ENCODE data around the gene ASCL4.
"Not testable (repeated sequence)": the region's sequence is repeated elsewhere in the genome, so short reads cannot be mapped to it uniquely, and the experiment has no call there.

ASCL4 gene, protein sequence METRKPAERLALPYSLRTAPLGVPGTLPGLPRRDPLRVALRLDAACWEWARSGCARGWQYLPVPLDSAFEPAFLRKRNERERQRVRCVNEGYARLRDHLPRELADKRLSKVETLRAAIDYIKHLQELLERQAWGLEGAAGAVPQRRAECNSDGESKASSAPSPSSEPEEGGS

DNA sequence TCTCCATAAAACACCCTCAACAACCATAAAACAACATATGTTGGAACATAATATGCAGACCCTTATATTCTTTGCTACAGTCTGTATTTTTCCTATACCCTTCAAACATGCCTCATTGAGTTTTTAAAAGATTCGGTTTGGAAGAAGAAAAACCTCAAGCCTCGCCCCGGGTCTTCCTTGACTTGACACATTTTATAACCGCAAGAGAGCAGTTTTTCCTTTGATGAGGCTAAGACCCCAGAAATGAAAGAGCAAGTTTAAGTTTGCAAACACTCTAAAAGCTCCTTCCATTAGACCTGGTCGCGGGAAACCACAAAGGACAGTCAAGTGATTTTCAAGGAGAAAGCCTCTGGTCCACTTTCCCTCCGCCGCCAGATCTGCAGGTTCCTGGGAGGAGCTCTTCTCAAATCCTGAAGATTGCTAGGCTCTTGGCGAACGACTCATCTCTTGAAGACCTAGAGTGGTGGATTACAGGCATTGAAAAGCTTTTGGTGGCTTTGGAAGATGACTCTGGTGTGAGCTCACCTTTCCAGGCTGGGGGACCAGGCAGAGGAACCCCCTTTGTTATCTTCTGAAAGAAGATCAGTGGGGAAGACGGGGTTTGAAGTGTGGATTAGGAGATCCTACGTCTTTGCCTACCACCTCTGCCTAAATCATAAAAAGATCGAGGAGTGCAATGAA, at the start of gene ASCL4:
Gene ASCL4, plus strand, starts transcription at position 356 of the 681 bp plus-strand sequence. CDS start 515 bp downstream, outside the sequence.
- DNase-seq: no peak

DNA sequence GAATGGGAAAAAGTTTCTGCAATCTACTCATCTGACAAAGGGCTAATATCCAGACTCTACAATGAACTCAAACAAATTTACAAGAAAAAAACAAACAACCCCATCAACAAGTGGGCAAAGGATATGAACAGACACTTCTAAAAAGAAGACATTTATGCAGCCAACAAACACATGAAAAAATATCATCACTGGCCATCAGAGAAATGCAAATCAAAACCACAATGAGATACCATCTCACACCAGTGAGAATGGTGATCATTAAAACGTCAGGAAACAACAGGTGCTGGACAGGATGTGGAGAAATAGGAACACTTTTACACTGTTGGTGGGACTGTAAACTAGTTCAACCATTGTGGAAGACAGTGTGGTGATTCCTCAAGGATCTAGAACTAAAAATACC, 47.2 kb upstream of the ASCL4 start:
- not testable (repeated sequence) for DNase-seq

DNA sequence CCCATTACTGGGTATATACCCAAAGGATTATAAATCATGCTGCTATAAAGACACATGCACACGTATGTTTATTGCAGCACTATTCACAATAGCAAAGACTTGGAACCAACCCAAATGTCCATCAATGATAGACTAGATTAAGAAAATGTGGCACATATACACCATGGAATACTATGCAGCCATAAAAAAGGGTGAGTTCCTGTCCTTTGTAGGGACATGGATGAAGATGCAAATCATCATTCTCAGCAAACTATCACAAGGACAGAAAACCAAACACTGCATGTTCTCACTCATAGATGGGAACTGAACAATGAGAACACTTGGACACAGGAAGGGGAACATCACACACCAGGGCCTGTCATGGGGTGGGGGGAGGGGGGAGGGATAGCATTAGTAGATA, 46.8 kb upstream of the ASCL4 start:
- not testable (repeated sequence) for DNase-seq

GRCh38 chr12:107730618-107731341, 43.7 kb upstream of the ASCL4 start:
- no peak for DNase-seq

DNA sequence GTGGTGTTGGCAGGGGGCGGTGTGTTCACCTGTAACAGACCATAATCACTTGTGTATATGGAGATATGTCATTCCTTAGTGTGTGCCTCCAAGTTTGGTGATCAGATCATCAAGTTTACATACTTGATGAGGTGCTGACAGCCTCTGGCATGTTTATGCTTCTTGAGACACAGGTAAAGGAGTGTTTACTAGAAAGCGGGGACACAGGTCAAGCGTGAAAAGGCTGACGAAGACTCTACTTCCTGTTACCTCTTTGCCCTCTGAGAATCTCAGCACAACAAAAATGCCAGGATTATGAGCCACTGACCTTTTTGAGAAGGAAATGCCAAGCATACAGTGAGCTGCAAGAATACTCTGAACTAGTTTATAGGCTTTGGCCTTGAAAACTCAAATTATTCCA, 43.1 kb upstream of the ASCL4 start:
- DNase-seq: no peak

DNA sequence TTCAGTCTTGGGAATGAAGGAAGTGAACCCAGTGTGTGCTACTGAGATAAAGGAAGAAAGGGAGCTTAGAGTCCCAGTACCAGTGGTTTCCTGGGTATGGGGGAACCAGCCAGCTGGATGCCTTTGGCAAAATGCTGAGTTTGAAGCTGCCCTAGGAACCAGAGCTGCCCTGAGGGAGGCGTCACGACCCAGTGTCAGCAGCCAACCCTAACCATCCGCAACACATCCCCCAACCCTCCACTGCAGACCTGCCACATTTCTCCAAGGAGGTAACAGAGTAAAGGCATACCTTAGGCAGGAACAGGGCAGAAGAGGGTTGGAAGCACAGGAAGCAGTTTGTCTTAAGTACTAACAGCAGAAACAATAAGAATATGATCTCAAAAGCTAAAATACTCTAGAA, 42.1 kb upstream of the ASCL4 start:
- DNase-seq: no peak

GRCh38 chr12:107734139-107734538, 40.4 kb upstream of the ASCL4 start:
- DNase-seq: no peak

- DNase-seq: no peak
Measured at GRCh38 chr12:107735763-107736162, 38.7 kb upstream of the ASCL4 start.

DNA sequence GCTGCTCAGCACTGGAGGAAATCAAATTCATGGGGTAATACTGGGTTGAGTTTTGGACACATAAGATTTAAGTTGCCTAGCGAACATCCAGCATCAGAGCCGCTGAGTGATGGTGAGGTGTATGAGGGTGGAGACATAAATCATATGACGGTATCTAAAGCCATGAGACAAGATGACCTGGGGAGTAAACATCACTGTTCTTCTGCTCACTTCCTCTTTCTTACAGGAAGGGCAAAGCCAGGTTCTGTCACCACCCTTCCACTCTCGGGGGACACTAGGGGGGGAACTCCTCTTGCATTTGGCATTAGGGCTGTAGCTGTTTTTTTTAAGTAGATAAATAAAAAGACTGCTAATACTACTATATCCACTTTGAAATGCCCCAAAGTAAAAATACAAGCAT, 37.6 kb upstream of the ASCL4 start:
- no peak for DNase-seq

DNA sequence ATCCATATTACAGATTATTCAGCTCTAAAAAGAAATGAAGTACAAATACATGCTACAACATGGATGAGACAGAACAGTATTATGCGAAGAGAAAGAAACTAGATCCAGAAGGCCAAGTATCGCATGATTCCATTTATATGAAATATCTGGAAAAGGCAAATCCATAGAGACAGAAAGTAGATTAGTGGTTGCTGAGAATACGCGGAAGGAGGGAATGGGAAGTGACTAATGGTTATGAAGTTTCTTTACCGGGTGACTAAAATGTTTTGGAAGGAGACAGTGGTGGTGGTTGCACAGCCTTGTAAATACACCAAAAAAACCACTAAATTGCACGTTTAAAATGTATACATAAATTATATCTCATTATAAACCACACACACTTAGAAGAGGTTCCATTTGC, 26.0 kb upstream of the ASCL4 start:
- peak; percentile 87 for DNase-seq

DNA sequence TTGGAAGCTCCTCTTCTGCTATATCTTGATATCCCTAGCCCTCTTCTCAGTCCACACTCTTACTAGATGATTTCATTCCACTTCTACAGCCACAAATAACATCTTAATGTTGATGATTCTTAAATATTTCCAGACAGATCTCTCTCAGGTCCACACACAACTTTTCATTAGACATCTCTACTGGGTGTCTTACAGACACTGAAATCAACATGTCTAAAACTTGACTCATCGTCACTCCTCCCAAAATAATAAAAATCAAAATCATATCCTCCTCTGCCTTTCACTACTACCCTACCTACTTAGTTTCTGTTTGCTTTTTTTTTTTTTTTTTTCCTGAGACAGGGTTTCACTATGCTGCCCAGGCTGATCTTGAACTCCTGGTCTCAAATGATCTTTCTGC, 25.4 kb upstream of the ASCL4 start:
- DNase-seq: peak; percentile 74

- peak; percentile 87 for DNase-seq
Measured at GRCh38 chr12:107759410-107759809, 15.1 kb upstream of the ASCL4 start.

- DNase-seq: peak; percentile 7
Measured at GRCh38 chr12:107760207-107760808, 14.2 kb upstream of the ASCL4 start.

DNA sequence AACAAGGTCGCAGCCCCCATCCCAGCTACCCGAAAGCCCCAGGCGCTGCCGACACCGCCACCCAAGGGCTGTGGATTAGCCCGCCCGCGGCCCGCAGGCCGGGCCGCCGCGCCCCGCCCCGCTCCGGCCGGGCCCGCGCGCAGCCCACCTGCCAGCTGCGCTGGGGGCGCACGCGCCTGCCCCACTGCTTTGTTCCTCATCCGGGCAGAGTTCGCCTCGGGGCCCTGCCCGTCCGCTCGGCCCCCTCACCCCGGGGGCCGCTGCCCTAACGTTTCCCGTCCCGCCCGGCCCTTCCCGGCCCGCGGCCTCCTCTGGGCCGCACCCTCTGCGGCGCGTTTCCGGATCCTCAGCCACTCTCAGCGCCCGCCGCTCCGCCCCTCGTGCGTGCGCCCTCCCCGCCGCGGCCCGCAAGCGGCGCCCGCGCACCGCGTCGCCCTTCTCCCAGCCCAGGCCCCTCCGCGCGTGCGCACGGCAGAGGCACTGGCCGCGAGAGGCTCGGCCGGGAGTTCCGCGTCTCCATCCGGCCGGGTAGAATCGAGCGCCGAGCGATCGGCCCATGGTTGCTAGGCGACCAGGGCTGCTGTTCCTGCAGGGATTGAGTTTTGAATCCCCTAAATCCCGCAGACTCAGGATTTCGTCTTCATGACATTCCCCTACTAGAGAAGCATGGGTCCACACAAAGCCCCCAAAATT, 13.5 kb upstream of the ASCL4 start, which contains the start of gene PRDM4:
Gene PRDM4, minus strand, starts transcription at position 329 of the 693 bp plus-strand sequence. CDS start 622 bp downstream, outside the sequence.
- peak; percentile 95 for DNase-seq

- DNase-seq: no peak
Measured at GRCh38 chr12:107761502-107761904, 13.0 kb upstream of the ASCL4 start.

GRCh38 chr12:107762874-107763273, 11.6 kb upstream of the ASCL4 start:
- DNase-seq: no peak

DNA sequence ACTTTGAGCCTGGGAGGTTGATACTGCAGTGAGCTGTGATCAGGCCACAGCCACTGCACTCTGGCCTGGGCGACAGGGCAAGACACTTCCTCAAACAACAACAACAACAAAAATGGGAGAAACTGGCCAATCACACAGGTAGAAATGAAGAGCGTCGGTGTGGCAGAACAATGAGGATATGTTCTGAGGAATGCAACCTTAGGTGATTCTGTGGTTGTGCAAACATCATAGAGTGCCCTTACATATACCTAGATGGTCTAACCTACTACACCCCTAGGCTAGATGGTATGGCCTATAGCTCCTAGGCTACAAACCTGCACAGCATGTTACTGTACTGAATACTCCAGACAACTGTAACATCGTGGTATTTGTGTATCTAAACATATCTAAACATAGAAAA, 9.9 kb upstream of the ASCL4 start:
- DNase-seq: no peak

- DNase-seq: no peak
Measured at GRCh38 chr12:107765316-107765715, 9.2 kb upstream of the ASCL4 start.

DNA sequence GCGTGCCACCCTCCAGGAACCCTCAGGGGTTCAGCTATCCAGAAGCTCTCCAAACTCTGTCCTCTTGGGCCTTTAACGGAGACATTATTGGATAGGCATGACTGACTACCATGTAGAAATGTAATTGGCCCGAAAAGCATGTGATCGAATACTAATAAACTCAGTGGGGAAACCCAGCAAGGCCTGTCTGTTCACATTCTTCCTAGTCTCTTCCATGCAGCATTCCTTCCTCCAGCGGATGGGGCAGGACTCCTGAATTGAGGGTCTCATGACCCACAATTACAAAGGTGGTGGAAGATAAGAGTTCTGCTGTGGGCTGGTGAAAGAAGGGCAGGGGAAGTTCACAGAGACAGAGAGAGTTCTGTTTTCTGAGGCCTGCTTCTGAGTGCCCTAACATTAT, 7.0 kb upstream of the ASCL4 start:
- DNase-seq: no peak

GRCh38 chr12:107775093-107775721, 703 bp downstream of the ASCL4 start:
- no peak for DNase-seq

- no peak for DNase-seq
Measured at GRCh38 chr12:107776171-107776570, 1.7 kb downstream of the ASCL4 start.

GRCh38 chr12:107778383-107779025, 4.0 kb downstream of the ASCL4 start:
- no peak for DNase-seq

Data from fibroblast of skin of right biceps (primary cell).